ENCODE measurements around the gene MYL4. TPM values are rescaled to one million over a fixed set of nuclear protein-coding genes. Genes with fewer than 3 reads are reported as not detected.

MYL4 gene
- total RNA-seq, 1 experiment from 2014 or later, result 0.49 TPM

DNA sequence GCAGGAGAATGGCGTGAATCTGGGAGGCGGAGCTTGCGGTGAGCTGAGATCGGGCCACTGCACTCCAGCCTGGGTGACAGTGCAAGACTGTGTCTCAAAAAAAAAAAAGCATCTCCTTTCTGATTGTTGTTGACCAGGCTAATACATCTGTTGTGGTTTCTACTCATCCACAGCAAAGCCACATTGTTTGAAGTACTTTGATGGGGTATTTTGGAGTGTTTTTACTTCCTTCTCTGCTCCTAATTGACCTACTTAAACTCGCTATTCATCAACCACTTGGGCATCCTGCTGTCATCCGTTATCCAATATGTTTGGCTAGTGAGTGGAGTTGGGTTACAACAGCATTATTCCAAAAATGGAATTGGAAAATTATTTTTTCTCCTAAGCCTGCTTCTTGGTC lies 16.6 kb upstream of the MYL4 start:
- no peak overlapping the region for H3K4me3 ChIP-seq (ENCODE audit: low read depth in 2 of 2, low read length in 2 of 2)
- intact Hi-C loops (cut with micrococcal nuclease; ENCODE audit: unreplicated experiment), result no loop called here
- H3K36me3 ChIP-seq (ENCODE audit: control insufficient read depth, insufficient read depth, low read length), result peaks cover 9% of the 10 kb centered on the region; the same call in 1 of the 2 replicates
- no peaks in the 10 kb centered on the region for H3K9me3 ChIP-seq (ENCODE audit: control insufficient read depth, insufficient read depth, low read depth, low read length)
- in situ Hi-C loops (cut with HindIII; ENCODE audit: low pct_unique_long_range_greater_than_20kb, low sequenced_read_pairs), result no loop called here
- no peaks in the 10 kb centered on the region for H3K27me3 ChIP-seq (ENCODE audit: control insufficient read depth, insufficient read depth, low read length)
- ChIA-PET CTCF (no interaction called here), POLR2A (no interaction called here)
- H3K4me1 ChIP-seq (ENCODE audit: control insufficient read depth, insufficient read depth, low read length), result peaks cover 6% of the 10 kb centered on the region
- H3K27ac ChIP-seq (ENCODE audit: low read length), result no peak overlapping the region
- no peak for DNase-seq (ENCODE audit: low read depth, low spot score)
- TF ChIP-seq POLR2AphosphoS5 (IDR thresholded peaks at IDR 0.05; ENCODE audit: low read depth, low read length), result no peak
- TF ChIP-seq, protein P1, sequence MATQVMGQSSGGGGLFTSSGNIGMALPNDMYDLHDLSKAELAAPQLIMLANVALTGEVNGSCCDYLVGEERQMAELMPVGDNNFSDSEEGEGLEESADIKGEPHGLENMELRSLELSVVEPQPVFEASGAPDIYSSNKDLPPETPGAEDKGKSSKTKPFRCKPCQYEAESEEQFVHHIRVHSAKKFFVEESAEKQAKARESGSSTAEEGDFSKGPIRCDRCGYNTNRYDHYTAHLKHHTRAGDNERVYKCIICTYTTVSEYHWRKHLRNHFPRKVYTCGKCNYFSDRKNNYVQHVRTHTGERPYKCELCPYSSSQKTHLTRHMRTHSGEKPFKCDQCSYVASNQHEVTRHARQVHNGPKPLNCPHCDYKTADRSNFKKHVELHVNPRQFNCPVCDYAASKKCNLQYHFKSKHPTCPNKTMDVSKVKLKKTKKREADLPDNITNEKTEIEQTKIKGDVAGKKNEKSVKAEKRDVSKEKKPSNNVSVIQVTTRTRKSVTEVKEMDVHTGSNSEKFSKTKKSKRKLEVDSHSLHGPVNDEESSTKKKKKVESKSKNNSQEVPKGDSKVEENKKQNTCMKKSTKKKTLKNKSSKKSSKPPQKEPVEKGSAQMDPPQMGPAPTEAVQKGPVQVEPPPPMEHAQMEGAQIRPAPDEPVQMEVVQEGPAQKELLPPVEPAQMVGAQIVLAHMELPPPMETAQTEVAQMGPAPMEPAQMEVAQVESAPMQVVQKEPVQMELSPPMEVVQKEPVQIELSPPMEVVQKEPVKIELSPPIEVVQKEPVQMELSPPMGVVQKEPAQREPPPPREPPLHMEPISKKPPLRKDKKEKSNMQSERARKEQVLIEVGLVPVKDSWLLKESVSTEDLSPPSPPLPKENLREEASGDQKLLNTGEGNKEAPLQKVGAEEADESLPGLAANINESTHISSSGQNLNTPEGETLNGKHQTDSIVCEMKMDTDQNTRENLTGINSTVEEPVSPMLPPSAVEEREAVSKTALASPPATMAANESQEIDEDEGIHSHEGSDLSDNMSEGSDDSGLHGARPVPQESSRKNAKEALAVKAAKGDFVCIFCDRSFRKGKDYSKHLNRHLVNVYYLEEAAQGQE (IDR thresholded peaks at IDR 0.05; ENCODE audit: insufficient read depth in 1 of 2, low read depth in 2 of 2, low read length in 1 of 2), result no peak
- TF ChIP-seq, protein P2, sequence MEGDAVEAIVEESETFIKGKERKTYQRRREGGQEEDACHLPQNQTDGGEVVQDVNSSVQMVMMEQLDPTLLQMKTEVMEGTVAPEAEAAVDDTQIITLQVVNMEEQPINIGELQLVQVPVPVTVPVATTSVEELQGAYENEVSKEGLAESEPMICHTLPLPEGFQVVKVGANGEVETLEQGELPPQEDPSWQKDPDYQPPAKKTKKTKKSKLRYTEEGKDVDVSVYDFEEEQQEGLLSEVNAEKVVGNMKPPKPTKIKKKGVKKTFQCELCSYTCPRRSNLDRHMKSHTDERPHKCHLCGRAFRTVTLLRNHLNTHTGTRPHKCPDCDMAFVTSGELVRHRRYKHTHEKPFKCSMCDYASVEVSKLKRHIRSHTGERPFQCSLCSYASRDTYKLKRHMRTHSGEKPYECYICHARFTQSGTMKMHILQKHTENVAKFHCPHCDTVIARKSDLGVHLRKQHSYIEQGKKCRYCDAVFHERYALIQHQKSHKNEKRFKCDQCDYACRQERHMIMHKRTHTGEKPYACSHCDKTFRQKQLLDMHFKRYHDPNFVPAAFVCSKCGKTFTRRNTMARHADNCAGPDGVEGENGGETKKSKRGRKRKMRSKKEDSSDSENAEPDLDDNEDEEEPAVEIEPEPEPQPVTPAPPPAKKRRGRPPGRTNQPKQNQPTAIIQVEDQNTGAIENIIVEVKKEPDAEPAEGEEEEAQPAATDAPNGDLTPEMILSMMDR (IDR thresholded peaks at IDR 0.05), result no peak
- TF ChIP-seq TCF7L2 (IDR thresholded peaks at IDR 0.05; ENCODE audit: low read depth, low read length), result no peak
- no peak for TF ChIP-seq SIN3A (IDR thresholded peaks at IDR 0.05; ENCODE audit: borderline replicate concordance, insufficient read depth, low read depth, low read length)
- no peak for ATAC-seq
- no TSS peak for BruUV-seq (replicated peaks)

DNA sequence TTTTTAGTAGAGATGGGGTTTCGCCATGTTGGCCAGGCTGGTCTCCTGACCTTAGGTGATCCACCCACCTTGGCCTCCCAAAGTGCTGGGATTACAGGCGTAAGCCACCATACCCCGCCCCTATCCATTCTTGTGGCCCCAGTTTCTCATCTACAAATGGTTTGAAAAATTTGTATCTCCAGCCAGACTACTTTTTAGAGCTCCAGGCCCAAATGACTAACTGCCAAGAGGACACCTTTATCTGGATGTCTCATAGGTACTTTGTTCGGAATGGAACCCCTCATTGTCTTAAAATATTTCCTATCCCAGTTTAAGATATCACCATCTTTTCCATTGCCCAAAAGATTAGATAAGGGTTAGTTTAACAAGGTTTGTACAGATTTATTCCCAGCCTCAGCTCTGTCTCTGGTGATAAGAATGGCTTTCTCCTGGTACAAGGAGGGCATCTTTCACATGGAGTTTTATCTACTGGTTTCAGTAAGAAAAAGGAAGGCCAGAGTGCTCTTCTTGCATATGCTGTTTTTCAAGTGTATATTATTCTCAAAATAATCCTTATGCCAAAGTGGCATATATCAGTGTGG lies 15.1 kb upstream of the MYL4 start:
- Histone ChIP-seq H3K9me3 (ENCODE audit: control insufficient read depth, insufficient read depth, low read depth, low read length) (no peaks in the 10 kb centered on the region), H3K4me1 (ENCODE audit: control insufficient read depth, insufficient read depth, low read length) (peaks cover 6% of the 10 kb centered on the region; the same call in 1 of the 2 replicates), H3K36me3 (ENCODE audit: control insufficient read depth, insufficient read depth, low read length) (peaks cover under 1% of the 10 kb centered on the region; the same call in 1 of the 2 replicates), H3K27me3 (ENCODE audit: control insufficient read depth, insufficient read depth, low read length) (no peaks in the 10 kb centered on the region), H3K4me3 (ENCODE audit: low read depth in 2 of 2, low read length in 2 of 2) (no peak overlapping the region), H3K27ac (ENCODE audit: low read length) (no peak overlapping the region)
- intact Hi-C loops (cut with micrococcal nuclease; ENCODE audit: unreplicated experiment) (no loop called here), in situ Hi-C loops (cut with HindIII; ENCODE audit: low pct_unique_long_range_greater_than_20kb, low sequenced_read_pairs) (no loop called here)
- ATAC-seq (no peak), DNase-seq (ENCODE audit: low read depth, low spot score) (no peak)
- ChIA-PET POLR2A (interaction anchor here (0.7 kb wide), 1 partner anchor 494 kb away, joined by 27 read pairs; no protein-coding TSS in a partner anchor), CTCF (no interaction called here)
- TF ChIP-seq, protein P2 (IDR thresholded peaks at IDR 0.05), result no peak
- TF ChIP-seq POLR2AphosphoS5 (IDR thresholded peaks at IDR 0.05; ENCODE audit: low read depth, low read length) (no peak), SIN3A (IDR thresholded peaks at IDR 0.05; ENCODE audit: borderline replicate concordance, insufficient read depth, low read depth, low read length) (no peak), TCF7L2 (IDR thresholded peaks at IDR 0.05; ENCODE audit: low read depth, low read length) (no peak)
- TF ChIP-seq, protein P1 (IDR thresholded peaks at IDR 0.05; ENCODE audit: insufficient read depth in 1 of 2, low read depth in 2 of 2, low read length in 1 of 2), result no peak
- BruUV-seq (replicated peaks), result no TSS peak
